ENCODE results near the gene DCTN2.

DCTN2 gene

DNA sequence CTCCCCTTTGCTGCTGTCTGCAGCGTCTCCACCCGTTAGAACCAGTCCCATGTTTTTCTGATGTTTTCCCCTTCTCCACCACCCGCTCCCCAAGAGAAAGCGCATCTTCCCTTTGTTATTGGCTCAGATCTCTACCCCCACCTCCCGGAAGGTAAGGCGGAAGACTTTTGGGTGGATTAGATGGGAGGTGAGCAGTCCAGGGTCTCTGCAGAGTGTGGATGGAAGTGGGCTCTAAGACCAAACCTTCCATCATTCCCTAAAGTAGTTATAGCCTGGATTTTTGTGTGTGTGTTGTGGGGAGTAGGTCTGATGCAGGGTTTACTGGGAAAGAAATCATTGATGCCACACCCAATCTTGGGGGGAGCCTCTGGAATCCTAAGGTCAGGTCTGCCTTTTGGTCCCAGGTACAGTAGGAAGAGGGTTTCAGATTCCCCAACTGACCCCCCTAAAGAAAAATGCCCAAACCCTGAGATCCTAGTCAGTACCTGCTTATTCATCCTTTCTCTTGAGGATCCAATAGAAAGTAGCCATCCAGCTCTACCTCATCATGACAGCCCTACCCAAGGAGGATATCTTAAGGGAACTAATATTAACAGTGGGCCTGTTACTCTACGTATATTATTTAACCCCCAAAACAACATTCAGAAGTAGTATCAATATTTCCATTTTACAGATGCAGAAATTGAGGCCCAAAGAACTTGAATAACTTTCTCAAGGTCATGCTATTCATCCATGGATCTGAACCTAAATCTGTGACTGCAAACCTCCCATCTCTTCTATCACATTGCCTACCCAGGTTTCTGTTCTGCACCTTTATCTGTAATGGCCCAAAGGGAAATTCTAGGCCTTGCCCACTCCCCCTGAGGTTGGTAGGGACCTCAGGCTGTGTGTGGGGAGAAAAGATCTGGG lies 3.9 kb upstream of the DCTN2 start:
- peak in 1 of 2 experiments; percentile 56 for DNase-seq
- TF ChIP-seq POLR2A (IDR thresholded peaks at IDR 0.05; ENCODE audit: low read length), result no peak
- no peak for TF ChIP-seq GATA1 (IDR thresholded peaks at IDR 0.05; ENCODE audit: low read depth, low read length)

DNA sequence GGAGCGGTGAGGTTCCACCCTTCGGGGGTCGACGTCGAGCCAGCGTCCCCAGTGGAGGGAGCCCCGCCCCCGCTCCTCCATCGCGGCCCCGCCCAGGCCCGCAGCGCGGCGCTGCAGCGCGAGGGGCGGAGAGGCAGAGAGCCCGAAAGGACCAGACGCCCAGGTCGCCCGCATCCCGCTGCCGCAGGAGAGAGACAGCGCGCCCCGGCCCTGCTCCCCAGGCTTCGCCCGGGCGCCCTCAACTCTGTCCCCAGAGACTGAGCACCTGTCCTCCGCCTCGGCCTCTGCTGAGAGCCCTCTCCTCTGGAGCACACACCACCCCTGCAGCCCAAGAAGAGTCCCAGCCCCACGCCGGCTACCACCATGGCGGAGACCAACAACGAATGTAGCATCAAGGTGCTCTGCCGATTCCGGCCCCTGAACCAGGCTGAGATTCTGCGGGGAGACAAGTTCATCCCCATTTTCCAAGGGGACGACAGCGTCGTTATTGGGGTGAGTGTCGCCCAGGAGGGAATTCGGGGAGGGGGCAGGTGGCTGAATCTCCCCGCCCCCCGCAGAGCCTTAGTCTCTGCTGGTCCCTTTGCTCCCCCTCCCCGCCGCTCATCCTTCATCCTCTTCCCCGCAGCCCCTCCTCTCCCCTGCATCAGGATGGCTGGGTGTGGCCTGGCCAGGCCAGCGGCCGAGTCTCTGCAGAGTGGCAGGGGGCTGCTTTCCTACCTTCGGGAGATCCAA lies 3.1 kb upstream of the DCTN2 start, which contains the start of gene KIF5A:
Gene KIF5A, plus strand, starts transcription at position 136 of the 732 bp plus-strand sequence. Its CDS starts 228 bp downstream, at position 364.
- no peak for TF ChIP-seq GATA1 (IDR thresholded peaks at IDR 0.05; ENCODE audit: low read depth, low read length)
- TF ChIP-seq POLR2A (IDR thresholded peaks at IDR 0.05; ENCODE audit: low read length), result peak; percentile 30
- peak; percentile 68 to 80 for DNase-seq

DNA sequence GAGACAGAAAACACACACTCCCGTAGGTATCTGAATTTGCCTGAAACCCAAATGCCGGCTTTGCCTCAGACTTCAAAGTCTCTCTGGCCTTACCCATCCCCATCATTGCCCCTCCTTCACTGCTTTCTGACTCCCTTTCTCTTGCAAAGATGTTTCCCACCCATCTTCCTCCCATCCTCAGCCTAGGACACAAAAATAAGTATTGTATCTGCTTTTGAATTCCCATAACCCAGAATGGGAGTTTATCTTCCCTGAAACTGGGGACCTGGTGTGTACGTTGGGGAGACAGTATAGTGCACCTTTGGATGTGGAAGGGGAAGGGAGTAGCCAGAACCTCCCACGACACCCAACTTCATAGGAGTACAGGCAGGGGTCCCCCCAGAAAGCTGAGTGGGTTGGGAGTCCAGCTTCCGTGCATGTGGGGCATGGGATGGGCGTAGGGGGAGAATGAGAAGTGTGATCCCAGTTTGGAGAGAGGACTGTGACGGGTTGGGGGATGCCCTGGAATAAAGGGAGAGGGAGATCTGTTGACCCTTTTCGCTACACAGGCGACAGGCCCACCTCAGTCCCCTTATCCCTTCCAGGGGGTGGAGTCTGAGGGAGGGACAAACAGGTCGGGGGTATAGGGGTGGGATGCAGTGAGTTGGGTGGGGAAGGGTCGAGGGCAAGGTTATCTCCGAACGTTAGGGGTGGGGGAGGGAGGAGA lies 2.4 kb upstream of the DCTN2 start:
- no peak for TF ChIP-seq GATA1 (IDR thresholded peaks at IDR 0.05; ENCODE audit: low read depth, low read length)
- no peak for TF ChIP-seq POLR2A (IDR thresholded peaks at IDR 0.05; ENCODE audit: low read length)
- DNase-seq, result no peak

DNA sequence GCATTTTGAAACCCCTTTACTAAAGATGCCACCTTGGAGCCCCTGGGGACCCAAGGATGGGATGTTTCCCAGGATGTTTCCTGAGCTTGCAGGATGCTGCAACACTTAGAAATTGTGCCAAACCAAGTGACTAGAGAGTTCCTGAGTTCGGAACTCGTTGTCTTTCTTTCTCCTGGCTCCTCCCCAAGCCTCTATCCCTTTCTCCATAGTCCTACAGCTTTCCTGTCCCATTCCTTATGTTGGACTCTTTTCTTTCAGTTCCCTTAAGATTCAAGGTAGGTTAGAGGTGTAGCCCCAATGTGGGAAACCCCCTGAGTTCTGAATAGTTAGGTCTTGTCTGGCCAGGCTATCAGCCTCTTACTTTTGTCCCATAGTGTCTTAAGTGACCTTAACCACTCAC lies 1.5 kb upstream of the DCTN2 start:
- TF ChIP-seq GATA1 (IDR thresholded peaks at IDR 0.05; ENCODE audit: low read depth, low read length) (no peak), POLR2A (IDR thresholded peaks at IDR 0.05; ENCODE audit: low read length) (no peak)
- DNase-seq, result peak in 1 of 2 experiments; percentile 59

DNA sequence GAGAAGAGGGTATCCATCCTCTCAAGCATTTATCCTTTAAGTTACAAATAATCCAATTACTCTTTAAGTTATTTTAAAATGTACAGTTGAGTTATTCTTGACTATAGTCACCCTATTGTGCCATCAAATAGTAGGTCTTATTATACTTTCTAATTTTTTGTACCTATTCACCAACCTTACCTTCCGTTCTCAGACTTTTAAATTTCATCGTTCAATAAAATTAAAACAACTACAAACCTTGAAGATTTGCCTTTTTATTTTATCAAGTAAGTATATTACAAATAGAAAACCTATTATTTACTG lies 972 bp upstream of the DCTN2 start:
- DNase-seq, result no peak
- TF ChIP-seq GATA1 (IDR thresholded peaks at IDR 0.05; ENCODE audit: low read depth, low read length) (no peak), POLR2A (IDR thresholded peaks at IDR 0.05; ENCODE audit: low read length) (no peak)

DNA sequence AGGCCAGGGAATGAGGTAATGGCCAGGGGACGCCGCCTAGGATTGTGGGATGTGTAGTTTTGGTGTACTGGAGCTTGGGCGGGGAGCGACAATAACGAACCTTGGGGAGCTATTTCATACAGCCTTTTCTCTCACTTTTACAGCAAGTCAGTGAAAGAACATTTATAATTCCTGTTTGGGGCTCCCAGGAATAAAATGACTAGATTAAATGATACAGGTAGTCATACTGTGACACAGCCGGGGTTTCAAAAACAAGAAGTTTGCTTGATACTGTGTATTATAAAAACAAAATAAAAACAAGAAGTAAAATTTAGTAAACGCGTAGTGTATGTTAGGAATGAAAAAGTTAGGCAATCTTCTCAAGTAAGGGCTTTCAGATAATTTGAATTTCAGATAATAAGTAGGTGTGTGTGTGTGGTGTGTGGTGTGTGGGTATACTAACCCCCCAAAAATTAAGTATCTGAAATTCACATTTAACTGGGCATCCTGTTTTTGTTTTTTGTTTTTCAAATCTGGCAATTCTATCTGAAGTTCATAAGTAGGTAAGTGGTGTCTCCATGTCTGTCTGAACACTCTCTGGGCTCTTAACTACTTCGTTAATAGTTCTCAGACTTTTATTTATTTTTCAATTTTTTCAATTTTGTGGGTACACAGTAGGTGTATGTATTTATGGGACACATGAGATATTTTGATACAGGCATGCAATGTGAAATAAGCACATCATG lies 458 bp upstream of the DCTN2 start:
- no peak for DNase-seq
- TF ChIP-seq POLR2A (IDR thresholded peaks at IDR 0.05; ENCODE audit: low read length) (peak; percentile 55), GATA1 (IDR thresholded peaks at IDR 0.05; ENCODE audit: low read depth, low read length) (no peak)

DNA sequence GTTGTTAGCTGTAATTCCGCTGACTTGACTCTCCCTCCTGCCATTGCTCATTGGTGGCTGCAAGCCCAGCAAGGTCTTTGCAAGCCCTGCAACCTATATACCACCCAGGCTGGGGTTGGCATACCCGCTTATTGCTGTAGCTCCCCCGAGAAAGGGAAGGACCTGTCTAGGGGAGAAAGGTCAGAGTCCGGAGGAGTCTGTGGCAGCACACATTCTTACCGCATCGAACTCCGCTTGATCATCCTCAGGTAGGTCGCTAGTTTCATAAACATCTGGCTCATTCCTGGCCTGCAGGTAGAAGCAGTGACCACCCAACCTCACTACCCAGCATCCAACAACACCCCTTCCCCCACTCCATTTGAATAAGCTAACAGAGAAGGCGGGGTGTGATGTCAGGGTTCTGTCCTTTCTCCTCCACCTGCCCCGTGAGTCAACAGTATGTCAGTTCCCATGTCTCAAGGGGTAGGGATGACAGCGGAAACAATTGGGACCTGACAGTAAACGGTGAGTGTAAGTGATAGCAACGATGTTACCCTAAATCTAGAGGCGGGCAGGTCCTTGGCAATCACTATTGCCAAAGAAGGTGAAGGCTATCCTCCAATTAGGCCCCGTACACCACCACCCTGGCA lies 1.1 kb downstream of the DCTN2 start:
- DNase-seq, result no peak
- no peak for TF ChIP-seq POLR2A (IDR thresholded peaks at IDR 0.05; ENCODE audit: low read length)
- TF ChIP-seq GATA1 (IDR thresholded peaks at IDR 0.05; ENCODE audit: low read depth, low read length), result no peak

DNA sequence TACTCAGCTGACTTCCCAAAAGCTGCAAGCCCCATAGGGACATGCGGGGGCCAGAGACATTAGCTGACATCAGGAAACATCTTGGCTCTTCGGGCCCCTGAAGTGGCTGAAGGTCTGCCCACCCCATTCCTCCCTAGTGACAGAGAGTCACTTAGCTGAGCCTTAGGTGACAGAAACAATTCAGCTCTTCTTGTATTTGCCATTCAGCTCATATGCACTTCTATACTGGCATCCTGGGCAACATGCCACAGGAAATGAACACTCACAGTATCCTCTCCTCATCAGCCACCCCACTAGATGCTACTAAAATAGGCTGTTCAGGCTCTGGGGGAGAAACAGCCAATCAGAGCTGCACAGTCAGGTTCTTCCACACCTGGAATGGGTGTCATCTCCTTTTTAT lies 3.4 kb downstream of the DCTN2 start:
- TF ChIP-seq POLR2A (IDR thresholded peaks at IDR 0.05; ENCODE audit: low read length), result no peak
- no peak for TF ChIP-seq GATA1 (IDR thresholded peaks at IDR 0.05; ENCODE audit: low read depth, low read length)
- DNase-seq, result no peak

DNA sequence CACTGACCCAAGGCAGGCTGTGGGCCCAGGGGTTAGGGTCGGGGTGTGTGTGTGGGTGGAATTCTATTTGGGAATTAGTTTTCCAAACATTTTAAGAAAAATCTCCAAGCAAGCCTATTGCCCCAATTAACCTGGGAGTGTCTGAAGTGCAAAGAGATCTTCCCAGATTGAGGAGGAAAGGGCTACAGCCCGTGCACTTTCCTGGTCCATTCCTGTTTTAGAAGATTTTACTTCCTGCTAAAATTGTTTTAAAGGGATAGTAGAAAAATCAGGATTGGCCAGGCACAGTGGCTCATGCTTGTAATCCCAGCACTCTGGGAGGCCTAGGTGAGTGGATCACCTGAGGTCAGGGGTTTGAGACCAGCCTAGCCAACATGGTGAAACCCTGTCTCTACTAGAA lies 5.3 kb downstream of the DCTN2 start:
- no peak for DNase-seq
- TF ChIP-seq POLR2A (IDR thresholded peaks at IDR 0.05; ENCODE audit: low read length) (no peak), GATA1 (IDR thresholded peaks at IDR 0.05; ENCODE audit: low read depth, low read length) (no peak)

DNA sequence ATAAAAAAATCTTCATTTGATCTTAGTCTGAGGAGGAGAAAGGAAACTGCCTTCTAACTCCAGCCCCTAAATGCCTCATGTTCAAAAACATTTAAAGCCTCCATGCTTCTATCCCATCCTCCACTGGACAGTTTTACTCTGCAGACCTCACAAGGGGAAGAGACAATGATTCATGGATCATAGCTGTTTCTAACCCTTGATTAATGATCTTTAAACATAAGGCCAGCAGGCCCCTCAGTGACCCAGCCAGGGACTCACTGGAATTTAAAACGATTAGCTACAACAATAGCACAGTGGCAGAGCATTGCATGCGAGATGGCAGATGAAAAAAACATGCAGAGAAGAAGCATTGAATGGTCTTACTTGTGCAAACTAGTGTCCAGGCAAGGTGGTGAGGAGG lies 6.0 kb downstream of the DCTN2 start:
- TF ChIP-seq GATA1 (IDR thresholded peaks at IDR 0.05; ENCODE audit: low read depth, low read length) (no peak), POLR2A (IDR thresholded peaks at IDR 0.05; ENCODE audit: low read length) (no peak)
- DNase-seq, result no peak

DNA sequence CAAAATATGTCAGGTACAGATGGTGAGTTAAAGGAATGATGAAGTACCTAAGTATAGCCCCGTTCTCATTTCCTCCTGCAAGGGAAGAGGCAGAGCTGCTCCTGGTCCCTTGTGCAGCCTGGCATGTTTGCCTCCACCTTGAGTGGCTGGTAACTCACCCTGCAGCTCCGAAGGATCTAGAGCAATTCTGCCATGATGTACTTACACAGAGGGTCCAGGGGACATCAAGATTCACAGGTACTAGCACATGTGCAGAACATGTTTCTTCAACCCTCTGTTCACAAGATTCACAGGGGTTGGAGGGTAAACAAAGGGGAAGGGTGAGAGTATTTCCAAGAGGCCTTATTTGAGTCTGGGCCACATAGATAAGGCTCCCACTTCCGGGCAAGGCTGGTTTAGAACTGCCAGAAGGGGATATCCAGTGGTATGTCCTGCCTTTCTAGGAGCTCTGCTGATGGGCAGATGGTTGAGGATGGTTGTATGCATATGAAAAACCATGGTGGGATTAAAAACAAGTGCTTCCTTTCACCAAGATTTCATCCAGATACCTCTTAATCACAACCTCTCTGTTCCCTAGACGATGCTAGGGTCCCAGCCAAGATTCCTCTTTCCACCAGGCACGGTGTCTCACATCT lies 7.7 kb downstream of the DCTN2 start:
- no peak for TF ChIP-seq POLR2A (IDR thresholded peaks at IDR 0.05; ENCODE audit: low read length)
- no peak for TF ChIP-seq GATA1 (IDR thresholded peaks at IDR 0.05; ENCODE audit: low read depth, low read length)
- DNase-seq, result peak; percentile 78 to 92

DNA sequence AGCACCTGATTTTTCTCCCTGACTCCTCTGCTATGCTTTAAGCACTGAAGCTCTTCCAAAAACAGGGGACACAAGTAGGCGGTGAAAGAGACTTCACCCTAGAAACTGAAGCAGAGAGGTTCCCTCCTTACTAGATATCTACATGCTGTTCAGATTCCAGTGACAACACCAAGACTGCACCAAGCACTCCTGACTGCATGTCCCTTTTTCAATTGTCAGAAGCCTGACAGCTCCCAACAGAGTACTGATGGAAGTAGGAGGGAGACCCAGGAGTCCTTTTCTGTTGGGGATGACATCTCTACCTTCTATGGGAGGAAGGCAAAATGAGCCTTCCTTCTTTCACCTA lies 10.4 kb downstream of the DCTN2 start:
- TF ChIP-seq GATA1 (IDR thresholded peaks at IDR 0.05; ENCODE audit: low read depth, low read length) (no peak), POLR2A (IDR thresholded peaks at IDR 0.05; ENCODE audit: low read length) (no peak)
- no peak for DNase-seq

Measured in erythroblast (primary cell).